IMR-90 (cell line): ENCODE results near the gene TMPRSS2. TPM values are rescaled to one million over a fixed set of nuclear protein-coding genes. Genes with fewer than 3 reads are reported as not detected.

Experiments
- ATAC-seq: fragments of 200-7000 bp; cut with Tn5 transposase; 2 replicates; pipeline ENCODE4 v1.9.1; 2020; ENCODE audit warnings: low read depth, mild to moderate bottlenecking, moderate library complexity
- BruUV-seq: library from RNA; stranded (reverse); fragments of 400-500 nt; replicated peaks from 2 replicates; lab custom pipeline; 2021; lab: Mats Ljungman, UMichigan
- CTCF ChIA-PET: fragments of 300-600 bp; formaldehyde crosslinking; extraction: SDS; loops from one replicate; lab custom pipeline; 2021; ENCODE audit warnings: antibody characterized with exemption; lab: Yijun Ruan, JAX
- POLR2A ChIA-PET: fragments of 300-600 bp; sonication (Branson Sonifier 250); formaldehyde crosslinking; loops from one replicate; lab custom pipeline; 2022; ENCODE audit warnings: antibody characterized with exemption; ENCODE audit not compliant: unreplicated experiment; lab: Charles Lee
- DNase-seq: peaks from one replicate; pipeline ENCODE4 v3.0.0; 2013
- H2AFZ ChIP-seq: replicated peaks from 2 replicates; pipeline ENCODE3; 2013; ENCODE audit warnings: low read length, mild to moderate bottlenecking; ENCODE audit not compliant: poor library complexity
- H2AK5ac ChIP-seq: 2 replicates; pipeline ENCODE4 v1.6.1; 2013; ENCODE audit warnings: low read depth, low read length, inconsistent platforms
- H2AK9ac ChIP-seq: replicated peaks from 2 replicates; pipeline ENCODE3; 2013; ENCODE audit warnings: mild to moderate bottlenecking, low read depth, low read length, moderate library complexity; ENCODE audit not compliant: poor library complexity
- H2BK120ac ChIP-seq: 2 replicates; pipeline ENCODE4 v1.6.1; 2013; ENCODE audit warnings: low read depth, low read length, inconsistent platforms
- H2BK15ac ChIP-seq: 3 replicates; pipeline ENCODE4 v1.6.1; 2013; ENCODE audit warnings: low read depth, low read length, inconsistent platforms
- H2BK20ac ChIP-seq: 2 replicates; pipeline ENCODE4 v1.6.1; 2013; ENCODE audit warnings: low read depth, mild to moderate bottlenecking, inconsistent platforms, low read length, moderate library complexity
- H2BK5ac ChIP-seq: 2 replicates; pipeline ENCODE4 v1.6.1; 2013; ENCODE audit warnings: mild to moderate bottlenecking, low read depth, low read length, inconsistent platforms; ENCODE audit not compliant: poor library complexity, severe bottlenecking
- H3K14ac ChIP-seq: replicated peaks from 2 replicates; pipeline ENCODE4 v1.6.1; 2013; ENCODE audit warnings: low read depth, low read length, inconsistent platforms
- H3K18ac ChIP-seq: 2 replicates; pipeline ENCODE4 v1.6.1; 2013; ENCODE audit warnings: low read depth, low read length, control low read depth
- H3K23ac ChIP-seq: 2 replicates; pipeline ENCODE4 v1.6.1; 2013; ENCODE audit warnings: low read depth, low read length, inconsistent platforms
- H3K27ac ChIP-seq: 2 replicates; pipeline ENCODE4 v1.5.1; 2013; ENCODE audit warnings: mild to moderate bottlenecking, control low read depth, low read length; ENCODE audit not compliant: insufficient read depth
- H3K27me3 ChIP-seq: 2 replicates; pipeline ENCODE4 v1.6.1; 2013; ENCODE audit warnings: low read length; ENCODE audit not compliant: control insufficient read depth, insufficient read depth
- H3K36me3 ChIP-seq: 2 replicates; pipeline ENCODE4 v1.6.1; 2013; ENCODE audit warnings: low read length, mixed read lengths; ENCODE audit not compliant: control insufficient read depth, insufficient read depth
- H3K4ac ChIP-seq: 2 replicates; pipeline ENCODE4 v1.6.1; 2013; ENCODE audit warnings: low read depth, low read length, inconsistent platforms
- H3K4me1 ChIP-seq: 2 replicates; pipeline ENCODE4 v1.6.1; 2013; ENCODE audit warnings: low read length, mixed read lengths; ENCODE audit not compliant: control insufficient read depth, insufficient read depth
- H3K4me2 ChIP-seq: 2 replicates; pipeline ENCODE4 v1.6.1; 2013; ENCODE audit warnings: low read depth, mild to moderate bottlenecking, control low read depth, low read length, moderate library complexity
- H3K4me3 ChIP-seq: 2 replicates; pipeline ENCODE4 v1.5.1; 2013; ENCODE audit warnings: low read depth, mild to moderate bottlenecking, control low read depth, low read length, moderate library complexity; ENCODE audit not compliant: insufficient read depth
- H3K56ac ChIP-seq: 2 replicates; pipeline ENCODE4 v1.6.1; 2013; ENCODE audit warnings: low read length, inconsistent platforms; ENCODE audit not compliant: insufficient read depth; ENCODE audit errors: extremely low read depth
- H3K79me1 ChIP-seq, 2 experiments: 2 replicates each; pipeline ENCODE4 v1.6.1; 2013; ENCODE audit warnings: low read length in 2 of 2, inconsistent platforms in 1 of 2, low read depth in 1 of 2
- H3K9ac ChIP-seq: 2 replicates; pipeline ENCODE4 v1.6.1; 2013; ENCODE audit warnings: low read depth, low read length, control low read depth
- H3K9me1 ChIP-seq: 2 replicates; pipeline ENCODE4 v1.6.1; 2013; ENCODE audit warnings: low read length, inconsistent platforms; ENCODE audit not compliant: insufficient read depth
- H3K9me3 ChIP-seq: 2 replicates; pipeline ENCODE4 v1.6.1; 2013; ENCODE audit warnings: low read length; ENCODE audit not compliant: control insufficient read depth, insufficient read depth
- H4K20me1 ChIP-seq: 2 replicates; pipeline ENCODE4 v1.6.1; 2013; ENCODE audit warnings: low read length, inconsistent platforms; ENCODE audit not compliant: insufficient read depth
- H4K5ac ChIP-seq: 2 replicates; pipeline ENCODE4 v1.6.1; 2013; ENCODE audit warnings: mild to moderate bottlenecking, low read depth, low read length, control low read depth
- H4K8ac ChIP-seq, 2 experiments: 2 replicates each; pipeline ENCODE4 v1.6.1; 2013; ENCODE audit warnings: low read depth in 2 of 2, low read length in 2 of 2, control low read depth in 1 of 2, inconsistent platforms in 1 of 2
- H4K91ac ChIP-seq: 2 replicates; pipeline ENCODE4 v1.6.1; 2013; ENCODE audit warnings: low read depth, low read length, inconsistent platforms; ENCODE audit not compliant: insufficient read depth
- CHD1 ChIP-seq: IDR thresholded peaks from 2 replicates; pipeline ENCODE4 v1.6.1; 2012; ENCODE audit warnings: low read depth, low read length, improper control_type of control experiment
- NFE2L2 ChIP-seq: fragments of 150-350 bp; IDR thresholded peaks from 2 replicates; pipeline ENCODE4 v1.6.1; 2016; ENCODE audit warnings: low read depth, mild to moderate bottlenecking, low read length
- RAD21 ChIP-seq: IDR thresholded peaks from 2 replicates; pipeline ENCODE4 v1.6.1; 2012; ENCODE audit warnings: low read length, improper control_type of control experiment
- SMC3 ChIP-seq: fragments of 150-350 bp; IDR thresholded peaks from 2 replicates; pipeline ENCODE4 v1.6.1; 2016; ENCODE audit warnings: low read depth, mild to moderate bottlenecking, antibody characterized with exemption, low read length, moderate library complexity
- WGBS, 2 experiments: methylation state at CpG; one replicate each; pipeline versions ENCODE4 v1.1.5 to v1.1.7; 2013; ENCODE audit warnings: missing lambda C conversion rate in 2 of 2; ENCODE audit not compliant: insufficient read length in 1 of 2; ENCODE audit errors: extremely low coverage in 2 of 2; 5-methylcytosine and 5-hydroxymethylcytosine counted together
- dilution Hi-C: fragments of 300-500 bp; cut with HindIII; formaldehyde crosslinking; loops from one replicate; pipeline ENCODE4 v1.14.3; 2018; ENCODE audit warnings: low sequenced_read_pairs; ENCODE audit not compliant: unreplicated experiment
- in situ Hi-C: fragments of 300-500 bp; cut with MboI; formaldehyde crosslinking; loops from 3 replicates; pipeline ENCODE4 v1.14.3; 2019; ENCODE audit warnings: low sequenced_read_pairs, inconsistent platforms, mixed read lengths
- intact Hi-C: fragments of 100-400 bp; cut with micrococcal nuclease; formaldehyde crosslinking; loops from 2 replicates; pipeline ENCODE4 v1.10.0; 2022
- polyA plus RNA-seq, 3 experiments: library from polyadenylated mRNA; depleted of rRNA; stranded (reverse); fragments of >200 nt; gene quantifications; 2 replicates each; pipeline ENCODE4 v1.2.3, GENCODE V29; 2012; ENCODE audit warnings: low replicate concordance in 1 of 3
- total RNA-seq: library from RNA; depleted of rRNA; stranded (reverse); fragments of >200 nt; gene quantifications from 2 replicates; pipeline ENCODE4 v1.2.3, GENCODE V29; 2012

Gene TMPRSS2
- total and polyA plus RNA-seq, 2 of the 4 experiments (the other 2 are of a cell fraction) = not detected

DNA sequence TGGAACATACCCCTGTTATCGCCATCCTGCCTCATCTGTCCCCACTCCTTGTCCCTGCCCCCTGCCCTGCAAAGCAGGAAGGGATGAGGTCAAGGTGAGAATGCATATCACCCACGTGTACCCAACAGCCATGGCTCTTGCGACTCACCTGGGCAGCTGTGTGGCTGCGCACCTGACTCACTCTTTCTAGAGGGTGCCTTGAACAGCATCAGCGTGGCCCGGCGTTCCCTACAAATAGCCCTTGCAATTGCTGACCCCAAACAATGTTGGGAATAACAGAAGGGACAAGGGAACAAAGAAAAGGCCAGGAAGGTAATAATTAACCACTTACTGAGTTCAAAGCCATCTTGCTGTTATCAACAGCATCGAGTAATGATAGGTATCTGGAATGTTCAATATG is 10.2 kb downstream of the TMPRSS2 start:
- Histone ChIP-seq H3K4me1 (no peaks in the 10 kb centered on the region), H3K9me1 (no peaks in the 10 kb centered on the region), H3K27me3 (peaks cover 21% of the 10 kb centered on the region), H4K8ac (no peak overlapping the region), H3K14ac (no peak overlapping the region), H3K56ac (no peak overlapping the region), H3K4me3 (no peak overlapping the region), H3K4me2 (no peak overlapping the region), H4K5ac (no peak overlapping the region), H3K27ac (no peak overlapping the region), H2BK5ac (no peak overlapping the region), H2BK20ac (no peak overlapping the region), H2AK9ac (no peak overlapping the region), H2BK15ac (no peak overlapping the region), H3K9me3 (no peaks in the 10 kb centered on the region), H2AFZ (peak overlapping the region; percentile 37), H3K36me3 (no peaks in the 10 kb centered on the region), H3K9ac (no peak overlapping the region), H4K91ac (no peak overlapping the region), H2BK120ac (no peak overlapping the region), H2AK5ac (no peak overlapping the region), H3K4ac (no peak overlapping the region), H3K23ac (no peak overlapping the region), H3K79me1 (no peaks in the 10 kb centered on the region), H3K18ac (no peak overlapping the region), H4K20me1 (no peaks in the 10 kb centered on the region)
- intact Hi-C loops = no loop called here
- in situ Hi-C loops = no loop called here
- POLR2A ChIA-PET = no interaction called here
- TF ChIP-seq RAD21 = no peak
- TF ChIP-seq NFE2L2 = no peak
- TF ChIP-seq CHD1 = no peak
- no peak for TF ChIP-seq SMC3
- no CpG with 5 or more reads among the region's 8 CpGs for WGBS, 2 experiments
- dilution Hi-C loops = no loop called here
- DNase-seq = no peak
- CTCF ChIA-PET = no interaction called here
- no peak for ATAC-seq
- BruUV-seq = no TSS peak
